GM23338 (cell line): ENCODE data around the gene SS18. TPM values are rescaled to one million over a fixed set of nuclear protein-coding genes. Genes with fewer than 3 reads are reported as not detected.

Experiments used
- ATAC-seq: fragments of 200-7000 bp; cut with Tn5 transposase; 3 replicates; pipeline ENCODE4 v1.9.1; 2020
- DNase-seq: peaks from one replicate; pipeline ENCODE4 v3.0.0-alpha.2; 2015; ENCODE audit warnings: low spot score
- H2AFZ ChIP-seq: fragments of 200-600 bp; sonication (generic); 2 replicates; pipeline ENCODE4 v1.8.0; 2016; ENCODE audit warnings: antibody characterized with exemption, mild to moderate bottlenecking, moderate library complexity
- H3F3A ChIP-seq: fragments of 200-600 bp; sonication (generic); replicated peaks from 2 replicates; pipeline ENCODE4 v1.8.0; 2017; ENCODE audit warnings: antibody characterized with exemption, mixed run types, low read depth
- H3K27ac ChIP-seq: fragments of 200-600 bp; sonication (generic); 2 replicates; pipeline ENCODE4 v1.6.1; 2016; ENCODE audit warnings: low read depth
- H3K27me3 ChIP-seq: fragments of 200-600 bp; sonication (generic); 2 replicates; pipeline ENCODE4 v1.8.0; 2016; ENCODE audit warnings: mild to moderate bottlenecking, mixed run types, moderate library complexity; ENCODE audit not compliant: insufficient read depth
- H3K36me3 ChIP-seq: fragments of 200-600 bp; sonication (generic); 2 replicates; pipeline ENCODE4 v1.8.0; 2016; ENCODE audit warnings: mild to moderate bottlenecking; ENCODE audit not compliant: insufficient read depth
- H3K4me1 ChIP-seq: fragments of 200-600 bp; sonication (generic); 2 replicates; pipeline ENCODE4 v1.8.0; 2016; ENCODE audit warnings: mild to moderate bottlenecking, moderate library complexity; ENCODE audit not compliant: insufficient read depth
- H3K4me2 ChIP-seq: fragments of 200-600 bp; sonication (generic); 2 replicates; pipeline ENCODE4 v1.7.1; 2017; ENCODE audit warnings: mixed run types
- H3K4me3 ChIP-seq: fragments of 200-600 bp; sonication (generic); 2 replicates; pipeline ENCODE4 v1.6.1; 2016; ENCODE audit warnings: mixed run types
- H3K79me2 ChIP-seq: fragments of 200-600 bp; sonication (generic); replicated peaks from 2 replicates; pipeline ENCODE4 v1.8.0; 2017; ENCODE audit warnings: mild to moderate bottlenecking; ENCODE audit not compliant: insufficient read depth
- H3K9me2 ChIP-seq: fragments of 200-600 bp; sonication (generic); 2 replicates; pipeline ENCODE4 v1.8.0; 2017; ENCODE audit not compliant: insufficient read depth
- H4K20me1 ChIP-seq: fragments of 200-600 bp; sonication (generic); replicated peaks from 2 replicates; pipeline ENCODE4 v1.8.0; 2017; ENCODE audit warnings: mild to moderate bottlenecking; ENCODE audit not compliant: insufficient read depth
- H3K27ac Mint-ChIP-seq: 2 replicates; pipeline ENCODE4 v1.8.0; 2020; ENCODE audit warnings: inconsistent platforms, mild to moderate bottlenecking, moderate library complexity, mixed read lengths
- H3K27me3 Mint-ChIP-seq: 3 replicates; pipeline ENCODE4 v1.8.0; 2022; ENCODE audit warnings: low read depth, mild to moderate bottlenecking, moderate library complexity, mixed read lengths, inconsistent platforms; ENCODE audit not compliant: insufficient read depth, poor library complexity
- H3K36me3 Mint-ChIP-seq: 3 replicates; pipeline ENCODE4 v1.8.0; 2021; ENCODE audit warnings: low read depth, mild to moderate bottlenecking, inconsistent platforms, moderate library complexity, mixed read lengths
- H3K4me1 Mint-ChIP-seq: 3 replicates; pipeline ENCODE4 v1.8.0; 2020; ENCODE audit warnings: mild to moderate bottlenecking, inconsistent platforms, mixed read lengths
- H3K4me3 Mint-ChIP-seq: 3 replicates; pipeline ENCODE4 v1.8.0; 2021; ENCODE audit warnings: moderate library complexity, mild to moderate bottlenecking, inconsistent platforms, mixed read lengths
- H3K9me3 Mint-ChIP-seq: 3 replicates; pipeline ENCODE4 v1.8.0; 2020; ENCODE audit warnings: moderate library complexity, mild to moderate bottlenecking, inconsistent platforms, mixed read lengths
- CREB1 ChIP-seq: fragments of 250-450 bp; sonication (Bioruptor Pico); IDR thresholded peaks from 2 replicates; pipeline ENCODE4 v1.5.0; 2020; ENCODE audit warnings: low read depth, mild to moderate bottlenecking, moderate library complexity
- EZH2 ChIP-seq: fragments of 200-600 bp; sonication (generic); IDR thresholded peaks from one replicate; pipeline ENCODE4 v1.8.0; 2017; ENCODE audit warnings: antibody characterized with exemption, mild to moderate bottlenecking, low read depth; ENCODE audit not compliant: unreplicated experiment
- EZH2phosphoT487 ChIP-seq: fragments of 200-600 bp; sonication (generic); IDR thresholded peaks from one replicate; pipeline ENCODE4 v1.8.1; 2018; ENCODE audit warnings: antibody characterized with exemption; ENCODE audit not compliant: unreplicated experiment
- JUNB ChIP-seq: IDR thresholded peaks from one replicate; pipeline ENCODE4 v1.6.1; 2016; ENCODE audit warnings: antibody characterized with exemption; ENCODE audit not compliant: unreplicated experiment
- NANOG ChIP-seq: IDR thresholded peaks from 2 replicates; pipeline ENCODE4 v1.6.1; 2016; ENCODE audit warnings: antibody characterized with exemption, borderline replicate concordance
- POLR2AphosphoS5 ChIP-seq: IDR thresholded peaks from 2 replicates; pipeline ENCODE4 v1.6.1; 2016; ENCODE audit warnings: antibody characterized with exemption, low read depth
- STAT1 ChIP-seq: IDR thresholded peaks from one replicate; pipeline ENCODE4 v1.6.1; 2016; ENCODE audit warnings: antibody characterized with exemption; ENCODE audit not compliant: unreplicated experiment
- ZNF114 ChIP-seq: fragments of 250-450 bp; sonication (Bioruptor Pico); IDR thresholded peaks from 2 replicates; pipeline ENCODE4 v1.5.0; 2020; ENCODE audit warnings: mild to moderate bottlenecking, moderate library complexity
- ZNF331 ChIP-seq: fragments of 250-450 bp; sonication (Bioruptor Pico); IDR thresholded peaks from 2 replicates; pipeline ENCODE4 v1.5.0; 2020; ENCODE audit warnings: low read depth, mild to moderate bottlenecking, moderate library complexity
- polyA plus RNA-seq: library from polyadenylated mRNA; unstranded; fragments of >200 nt; fragmentation: Nextera tagmentation; extraction: Ambion mirVana; gene quantifications from 2 replicates; pipeline ENCODE4 v1.2.1, GENCODE V29; 2016
- total RNA-seq: library from RNA; depleted of rRNA; stranded (reverse); fragments of >200 nt; shearing (Covaris generic); gene quantifications from 2 replicates; pipeline ENCODE4 v1.2.3, GENCODE V29; 2014
- TF ChIP-seq, protein P1 (sequence below): IDR thresholded peaks from one replicate; pipeline ENCODE4 v1.6.1; 2018; ENCODE audit warnings: antibody characterized with exemption; ENCODE audit not compliant: unreplicated experiment
- TF ChIP-seq, protein P2 (sequence below): fragments of 250-450 bp; sonication (Bioruptor Pico); IDR thresholded peaks from 2 replicates; pipeline ENCODE4 v1.5.0; 2020; ENCODE audit warnings: mild to moderate bottlenecking, moderate library complexity
- TF ChIP-seq, protein P3 (sequence below): IDR thresholded peaks from 2 replicates; pipeline ENCODE4 v1.6.1; 2016; ENCODE audit warnings: antibody characterized with exemption
- TF ChIP-seq, protein P4 (sequence below), 2 experiments: fragments of 200-600 bp in 1 of 2; sonication (generic) in 1 of 2; conservative IDR thresholded peaks; 2 replicates each; pipeline versions ENCODE4 v1.5.1 to v1.6.1; 2016 to 2017; ENCODE audit warnings: antibody characterized with exemption in 2 of 2, low read depth in 2 of 2, mild to moderate bottlenecking in 2 of 2, moderate library complexity in 1 of 2

SS18 gene
- total and polyA plus RNA-seq, 2 experiments from 2014 or later = 41.3 to 148 TPM

DNA sequence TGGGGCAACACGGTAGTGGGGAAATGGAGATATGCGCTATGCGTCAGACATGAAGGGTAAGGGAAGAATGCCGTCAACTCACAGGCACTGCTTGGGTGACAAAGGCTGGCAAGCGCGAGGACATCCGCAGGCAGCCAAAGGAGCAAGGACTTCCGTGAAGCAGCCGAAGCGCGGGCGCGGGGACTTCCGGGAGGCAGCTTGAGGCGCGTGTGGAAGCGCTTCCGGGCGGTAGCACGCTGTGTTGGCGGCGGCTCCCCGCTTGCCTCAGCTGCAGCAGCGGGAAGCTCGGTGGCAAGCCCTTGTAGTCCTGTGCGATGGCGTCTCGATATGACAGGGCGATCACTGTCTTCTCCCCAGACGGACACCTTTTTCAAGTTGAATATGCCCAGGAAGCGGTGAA, 43.2 kb upstream of the SS18 start, which contains the start of gene PSMA8:
Gene PSMA8 (plus strand): TSS at position 218 of the 400 bp plus-strand sequence. CDS start 97 bp downstream, at position 315.
- no peaks in the 10 kb centered on the region for H3F3A ChIP-seq
- Mint-ChIP-seq H3K27me3 (no peaks in the 10 kb centered on the region), H3K4me1 (peaks cover 8% of the 10 kb centered on the region; the same call in 2 of the 3 replicates), H3K36me3 (no peaks in the 10 kb centered on the region), H3K27ac (no peak within 1 kb of the TSS), H3K9me3 (no peaks in the 10 kb centered on the region), H3K4me3 (peak within 1 kb of the TSS; percentile 25; the same call in 2 of the 3 replicates)
- H3K27ac ChIP-seq = no peak within 1 kb of the TSS
- peak; percentile 78 for DNase-seq
- peak; percentile 96 for ATAC-seq
- H3K4me2 ChIP-seq = peak within 1 kb of the TSS; percentile 53
- TF ChIP-seq STAT1 (no peak), POLR2AphosphoS5 (no peak), EZH2phosphoT487 (no peak), EZH2 (no peak), JUNB (no peak), NANOG (no peak), ZNF331 (CRISPR knock-in tag) (no peak), ZNF114 (CRISPR knock-in tag) (no peak), CREB1 (CRISPR knock-in tag) (no peak)
- TF ChIP-seq, protein P1, sequence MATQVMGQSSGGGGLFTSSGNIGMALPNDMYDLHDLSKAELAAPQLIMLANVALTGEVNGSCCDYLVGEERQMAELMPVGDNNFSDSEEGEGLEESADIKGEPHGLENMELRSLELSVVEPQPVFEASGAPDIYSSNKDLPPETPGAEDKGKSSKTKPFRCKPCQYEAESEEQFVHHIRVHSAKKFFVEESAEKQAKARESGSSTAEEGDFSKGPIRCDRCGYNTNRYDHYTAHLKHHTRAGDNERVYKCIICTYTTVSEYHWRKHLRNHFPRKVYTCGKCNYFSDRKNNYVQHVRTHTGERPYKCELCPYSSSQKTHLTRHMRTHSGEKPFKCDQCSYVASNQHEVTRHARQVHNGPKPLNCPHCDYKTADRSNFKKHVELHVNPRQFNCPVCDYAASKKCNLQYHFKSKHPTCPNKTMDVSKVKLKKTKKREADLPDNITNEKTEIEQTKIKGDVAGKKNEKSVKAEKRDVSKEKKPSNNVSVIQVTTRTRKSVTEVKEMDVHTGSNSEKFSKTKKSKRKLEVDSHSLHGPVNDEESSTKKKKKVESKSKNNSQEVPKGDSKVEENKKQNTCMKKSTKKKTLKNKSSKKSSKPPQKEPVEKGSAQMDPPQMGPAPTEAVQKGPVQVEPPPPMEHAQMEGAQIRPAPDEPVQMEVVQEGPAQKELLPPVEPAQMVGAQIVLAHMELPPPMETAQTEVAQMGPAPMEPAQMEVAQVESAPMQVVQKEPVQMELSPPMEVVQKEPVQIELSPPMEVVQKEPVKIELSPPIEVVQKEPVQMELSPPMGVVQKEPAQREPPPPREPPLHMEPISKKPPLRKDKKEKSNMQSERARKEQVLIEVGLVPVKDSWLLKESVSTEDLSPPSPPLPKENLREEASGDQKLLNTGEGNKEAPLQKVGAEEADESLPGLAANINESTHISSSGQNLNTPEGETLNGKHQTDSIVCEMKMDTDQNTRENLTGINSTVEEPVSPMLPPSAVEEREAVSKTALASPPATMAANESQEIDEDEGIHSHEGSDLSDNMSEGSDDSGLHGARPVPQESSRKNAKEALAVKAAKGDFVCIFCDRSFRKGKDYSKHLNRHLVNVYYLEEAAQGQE = no peak
- TF ChIP-seq, protein P2, sequence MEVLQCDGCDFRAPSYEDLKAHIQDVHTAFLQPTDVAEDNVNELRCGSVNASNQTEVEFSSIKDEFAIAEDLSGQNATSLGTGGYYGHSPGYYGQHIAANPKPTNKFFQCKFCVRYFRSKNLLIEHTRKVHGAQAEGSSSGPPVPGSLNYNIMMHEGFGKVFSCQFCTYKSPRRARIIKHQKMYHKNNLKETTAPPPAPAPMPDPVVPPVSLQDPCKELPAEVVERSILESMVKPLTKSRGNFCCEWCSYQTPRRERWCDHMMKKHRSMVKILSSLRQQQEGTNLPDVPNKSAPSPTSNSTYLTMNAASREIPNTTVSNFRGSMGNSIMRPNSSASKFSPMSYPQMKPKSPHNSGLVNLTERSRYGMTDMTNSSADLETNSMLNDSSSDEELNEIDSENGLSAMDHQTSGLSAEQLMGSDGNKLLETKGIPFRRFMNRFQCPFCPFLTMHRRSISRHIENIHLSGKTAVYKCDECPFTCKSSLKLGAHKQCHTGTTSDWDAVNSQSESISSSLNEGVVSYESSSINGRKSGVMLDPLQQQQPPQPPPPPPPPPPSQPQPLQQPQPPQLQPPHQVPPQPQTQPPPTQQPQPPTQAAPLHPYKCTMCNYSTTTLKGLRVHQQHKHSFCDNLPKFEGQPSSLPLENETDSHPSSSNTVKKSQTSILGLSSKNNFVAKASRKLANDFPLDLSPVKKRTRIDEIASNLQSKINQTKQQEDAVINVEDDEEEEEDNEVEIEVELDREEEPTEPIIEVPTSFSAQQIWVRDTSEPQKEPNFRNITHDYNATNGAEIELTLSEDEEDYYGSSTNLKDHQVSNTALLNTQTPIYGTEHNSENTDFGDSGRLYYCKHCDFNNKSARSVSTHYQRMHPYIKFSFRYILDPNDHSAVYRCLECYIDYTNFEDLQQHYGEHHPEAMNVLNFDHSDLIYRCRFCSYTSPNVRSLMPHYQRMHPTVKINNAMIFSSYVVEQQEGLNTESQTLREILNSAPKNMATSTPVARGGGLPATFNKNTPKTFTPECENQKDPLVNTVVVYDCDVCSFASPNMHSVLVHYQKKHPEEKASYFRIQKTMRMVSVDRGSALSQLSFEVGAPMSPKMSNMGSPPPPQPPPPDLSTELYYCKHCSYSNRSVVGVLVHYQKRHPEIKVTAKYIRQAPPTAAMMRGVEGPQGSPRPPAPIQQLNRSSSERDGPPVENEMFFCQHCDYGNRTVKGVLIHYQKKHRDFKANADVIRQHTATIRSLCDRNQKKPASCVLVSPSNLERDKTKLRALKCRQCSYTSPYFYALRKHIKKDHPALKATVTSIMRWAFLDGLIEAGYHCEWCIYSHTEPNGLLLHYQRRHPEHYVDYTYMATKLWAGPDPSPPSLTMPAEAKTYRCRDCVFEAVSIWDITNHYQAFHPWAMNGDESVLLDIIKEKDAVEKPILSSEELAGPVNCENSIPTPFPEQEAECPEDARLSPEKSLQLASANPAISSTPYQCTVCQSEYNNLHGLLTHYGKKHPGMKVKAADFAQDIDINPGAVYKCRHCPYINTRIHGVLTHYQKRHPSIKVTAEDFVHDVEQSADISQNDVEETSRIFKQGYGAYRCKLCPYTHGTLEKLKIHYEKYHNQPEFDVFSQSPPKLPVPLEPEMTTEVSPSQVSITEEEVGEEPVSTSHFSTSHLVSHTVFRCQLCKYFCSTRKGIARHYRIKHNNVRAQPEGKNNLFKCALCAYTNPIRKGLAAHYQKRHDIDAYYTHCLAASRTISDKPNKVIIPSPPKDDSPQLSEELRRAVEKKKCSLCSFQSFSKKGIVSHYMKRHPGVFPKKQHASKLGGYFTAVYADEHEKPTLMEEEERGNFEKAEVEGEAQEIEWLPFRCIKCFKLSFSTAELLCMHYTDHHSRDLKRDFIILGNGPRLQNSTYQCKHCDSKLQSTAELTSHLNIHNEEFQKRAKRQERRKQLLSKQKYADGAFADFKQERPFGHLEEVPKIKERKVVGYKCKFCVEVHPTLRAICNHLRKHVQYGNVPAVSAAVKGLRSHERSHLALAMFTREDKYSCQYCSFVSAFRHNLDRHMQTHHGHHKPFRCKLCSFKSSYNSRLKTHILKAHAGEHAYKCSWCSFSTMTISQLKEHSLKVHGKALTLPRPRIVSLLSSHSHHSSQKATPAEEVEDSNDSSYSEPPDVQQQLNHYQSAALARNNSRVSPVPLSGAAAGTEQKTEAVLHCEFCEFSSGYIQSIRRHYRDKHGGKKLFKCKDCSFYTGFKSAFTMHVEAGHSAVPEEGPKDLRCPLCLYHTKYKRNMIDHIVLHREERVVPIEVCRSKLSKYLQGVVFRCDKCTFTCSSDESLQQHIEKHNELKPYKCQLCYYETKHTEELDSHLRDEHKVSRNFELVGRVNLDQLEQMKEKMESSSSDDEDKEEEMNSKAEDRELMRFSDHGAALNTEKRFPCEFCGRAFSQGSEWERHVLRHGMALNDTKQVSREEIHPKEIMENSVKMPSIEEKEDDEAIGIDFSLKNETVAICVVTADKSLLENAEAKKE = no peak
- TF ChIP-seq, protein P3, sequence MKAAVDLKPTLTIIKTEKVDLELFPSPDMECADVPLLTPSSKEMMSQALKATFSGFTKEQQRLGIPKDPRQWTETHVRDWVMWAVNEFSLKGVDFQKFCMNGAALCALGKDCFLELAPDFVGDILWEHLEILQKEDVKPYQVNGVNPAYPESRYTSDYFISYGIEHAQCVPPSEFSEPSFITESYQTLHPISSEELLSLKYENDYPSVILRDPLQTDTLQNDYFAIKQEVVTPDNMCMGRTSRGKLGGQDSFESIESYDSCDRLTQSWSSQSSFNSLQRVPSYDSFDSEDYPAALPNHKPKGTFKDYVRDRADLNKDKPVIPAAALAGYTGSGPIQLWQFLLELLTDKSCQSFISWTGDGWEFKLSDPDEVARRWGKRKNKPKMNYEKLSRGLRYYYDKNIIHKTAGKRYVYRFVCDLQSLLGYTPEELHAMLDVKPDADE = no peak
- TF ChIP-seq, protein P4, sequence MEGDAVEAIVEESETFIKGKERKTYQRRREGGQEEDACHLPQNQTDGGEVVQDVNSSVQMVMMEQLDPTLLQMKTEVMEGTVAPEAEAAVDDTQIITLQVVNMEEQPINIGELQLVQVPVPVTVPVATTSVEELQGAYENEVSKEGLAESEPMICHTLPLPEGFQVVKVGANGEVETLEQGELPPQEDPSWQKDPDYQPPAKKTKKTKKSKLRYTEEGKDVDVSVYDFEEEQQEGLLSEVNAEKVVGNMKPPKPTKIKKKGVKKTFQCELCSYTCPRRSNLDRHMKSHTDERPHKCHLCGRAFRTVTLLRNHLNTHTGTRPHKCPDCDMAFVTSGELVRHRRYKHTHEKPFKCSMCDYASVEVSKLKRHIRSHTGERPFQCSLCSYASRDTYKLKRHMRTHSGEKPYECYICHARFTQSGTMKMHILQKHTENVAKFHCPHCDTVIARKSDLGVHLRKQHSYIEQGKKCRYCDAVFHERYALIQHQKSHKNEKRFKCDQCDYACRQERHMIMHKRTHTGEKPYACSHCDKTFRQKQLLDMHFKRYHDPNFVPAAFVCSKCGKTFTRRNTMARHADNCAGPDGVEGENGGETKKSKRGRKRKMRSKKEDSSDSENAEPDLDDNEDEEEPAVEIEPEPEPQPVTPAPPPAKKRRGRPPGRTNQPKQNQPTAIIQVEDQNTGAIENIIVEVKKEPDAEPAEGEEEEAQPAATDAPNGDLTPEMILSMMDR (conservative IDR thresholded peaks at IDR 0.05; ENCODE audit: low read depth in 2 of 2) = no peak
- H3K27me3 ChIP-seq = peaks cover 5% of the 10 kb centered on the region
- H3K4me3 ChIP-seq = peak within 1 kb of the TSS; percentile 32
- H2AFZ ChIP-seq = peak within 1 kb of the TSS; percentile 84
- H4K20me1 ChIP-seq = no peaks in the 10 kb centered on the region
- H3K4me1 ChIP-seq = no peaks in the 10 kb centered on the region
- H3K36me3 ChIP-seq = no peaks in the 10 kb centered on the region
- no peaks in the 10 kb centered on the region for H3K9me2 ChIP-seq
- H3K79me2 ChIP-seq = no peaks in the 10 kb centered on the region
